PC-9 (cell line): ENCODE measurements around the gene FUT8. TPM values are rescaled to one million over a fixed set of nuclear protein-coding genes. Genes with fewer than 3 reads are reported as not detected.

Experiments
- BruUV-seq: library from RNA; stranded (reverse); fragments of 400-500 nt; replicated peaks from 2 replicates; lab custom pipeline; 2021; lab: Mats Ljungman, UMichigan
- CTCF ChIA-PET: fragments of 300-600 bp; sonication (Branson Sonifier 250); formaldehyde crosslinking; loops from one replicate; lab custom pipeline; 2022; ENCODE audit warnings: antibody characterized with exemption; lab: Charles Lee
- POLR2A ChIA-PET: fragments of 300-600 bp; sonication (Branson Sonifier 250); formaldehyde crosslinking; loops from one replicate; lab custom pipeline; 2022; ENCODE audit warnings: antibody characterized with exemption; ENCODE audit not compliant: unreplicated experiment; lab: Charles Lee
- DNase-seq, 2 experiments: peaks; one replicate each; pipeline versions ENCODE4 v3.0.0 to v3.0.0-alpha.2; 2015 to 2022; ENCODE audit warnings: mixed read lengths in 1 of 2
- H2AFZ ChIP-seq: fragments of 200-600 bp; sonication (generic); 2 replicates; pipeline ENCODE4 v1.8.1; 2017; ENCODE audit warnings: antibody characterized with exemption
- H3F3A ChIP-seq: fragments of 200-600 bp; sonication (generic); 2 replicates; pipeline ENCODE4 v1.8.1; 2017; ENCODE audit warnings: antibody characterized with exemption, mild to moderate bottlenecking, low read depth; ENCODE audit not compliant: insufficient read depth
- H3K27ac ChIP-seq: fragments of 200-600 bp; sonication (generic); 2 replicates; pipeline ENCODE4 v1.6.1; 2016; ENCODE audit warnings: mixed run types
- H3K27me3 ChIP-seq: fragments of 200-600 bp; sonication (generic); 2 replicates; pipeline ENCODE4 v1.6.1; 2016; ENCODE audit warnings: low read depth, mixed run types; ENCODE audit not compliant: insufficient read depth
- H3K36me3 ChIP-seq: fragments of 200-600 bp; sonication (generic); 2 replicates; pipeline ENCODE4 v1.6.1; 2016; ENCODE audit warnings: low read depth, mixed run types
- H3K4me1 ChIP-seq: fragments of 200-600 bp; sonication (generic); replicated peaks from 2 replicates; pipeline ENCODE4 v1.6.1; 2016; ENCODE audit warnings: mixed run types; ENCODE audit not compliant: insufficient read depth
- H3K4me2 ChIP-seq: fragments of 200-600 bp; sonication (generic); 2 replicates; pipeline ENCODE4 v1.6.1; 2017; ENCODE audit warnings: mixed run types
- H3K4me3 ChIP-seq: fragments of 200-600 bp; sonication (generic); 2 replicates; pipeline ENCODE4 v1.6.1; 2016; ENCODE audit warnings: mixed run types
- H3K79me2 ChIP-seq: fragments of 200-600 bp; sonication (generic); 2 replicates; pipeline ENCODE4 v1.6.1; 2017; ENCODE audit warnings: low read depth, mixed run types
- H3K9me2 ChIP-seq: fragments of 200-600 bp; sonication (generic); 2 replicates; pipeline ENCODE4 v1.8.1; 2017; ENCODE audit warnings: mild to moderate bottlenecking; ENCODE audit not compliant: insufficient read depth
- H3K9me3 ChIP-seq: fragments of 200-600 bp; sonication (generic); 2 replicates; pipeline ENCODE4 v1.8.1; 2016; ENCODE audit warnings: low read depth; ENCODE audit not compliant: insufficient read depth
- H4K20me1 ChIP-seq: fragments of 200-600 bp; sonication (generic); 2 replicates; pipeline ENCODE4 v1.8.1; 2017; ENCODE audit not compliant: insufficient read depth
- CTCF ChIP-seq: fragments of 200-600 bp; sonication (generic); conservative IDR thresholded peaks from 2 replicates; pipeline ENCODE4 v1.6.1; 2017; ENCODE audit warnings: mixed run types, antibody characterized with exemption, mild to moderate bottlenecking, moderate library complexity
- EZH2 ChIP-seq: fragments of 200-600 bp; sonication (generic); IDR thresholded peaks from 2 replicates; pipeline ENCODE4 v1.8.0; 2017; ENCODE audit warnings: antibody characterized with exemption, low read depth
- intact Hi-C: fragments of 100-400 bp; cut with micrococcal nuclease; formaldehyde crosslinking; loops from one replicate; pipeline ENCODE4 v1.10.0; 2022; ENCODE audit not compliant: unreplicated experiment
- total RNA-seq: library from RNA; stranded (reverse); gene quantifications from 2 replicates; pipeline ENCODE4 v1.2.3, GENCODE V29; 2021

The FUT8 gene
- total RNA-seq, 1 experiment from 2014 or later: 134 TPM

GRCh38 chr14:65478017-65478416 lies 65.5 kb downstream of the FUT8 start:
- H3K4me2 ChIP-seq: no peak overlapping the region
- H3F3A ChIP-seq: peaks cover 36% of the 10 kb centered on the region
- no peaks in the 10 kb centered on the region; the same call in 1 of the 2 replicates for H3K9me2 ChIP-seq
- DNase-seq: no peak
- TF ChIP-seq CTCF: no peak
- H3K36me3 ChIP-seq: peaks cover 19% of the 10 kb centered on the region; the same call in 1 of the 2 replicates
- H3K4me1 ChIP-seq: peaks cover 13% of the 10 kb centered on the region
- peaks cover 96% of the 10 kb centered on the region for H3K79me2 ChIP-seq
- intact Hi-C loops: no loop called here
- ChIA-PET POLR2A (no interaction called here), CTCF (no interaction called here)
- H3K9me3 ChIP-seq: no peaks in the 10 kb centered on the region
- no peak overlapping the region for H3K4me3 ChIP-seq
- BruUV-seq: no TSS peak
- H2AFZ ChIP-seq: no peak overlapping the region
- H4K20me1 ChIP-seq: peaks cover 7% of the 10 kb centered on the region
- peak overlapping the region; percentile 16; the same call in 1 of the 2 replicates for H3K27ac ChIP-seq
- no peaks in the 10 kb centered on the region for H3K27me3 ChIP-seq

- H3K4me1 ChIP-seq: peaks cover 19% of the 10 kb centered on the region
- peaks cover 7% of the 10 kb centered on the region; the same call in 1 of the 2 replicates for H4K20me1 ChIP-seq
- no peaks in the 10 kb centered on the region for H3K27me3 ChIP-seq
- CTCF ChIA-PET: no interaction called here
- no peaks in the 10 kb centered on the region for H3K9me3 ChIP-seq
- no peak for TF ChIP-seq EZH2
- TF ChIP-seq CTCF: no peak
- no peak overlapping the region for H3K4me3 ChIP-seq
- peaks cover 18% of the 10 kb centered on the region; the same call in 1 of the 2 replicates for H3K36me3 ChIP-seq
- no peak overlapping the region for H2AFZ ChIP-seq
- BruUV-seq: no TSS peak
- intact Hi-C loops: no loop called here
- peak overlapping the region; percentile 16; the same call in 1 of the 2 replicates for H3K27ac ChIP-seq
- no peaks in the 10 kb centered on the region; the same call in 1 of the 2 replicates for H3K9me2 ChIP-seq
- no peak for DNase-seq
- peaks cover 36% of the 10 kb centered on the region for H3F3A ChIP-seq
- H3K4me2 ChIP-seq: no peak overlapping the region
- POLR2A ChIA-PET: no interaction called here
- H3K79me2 ChIP-seq: peaks cover 95% of the 10 kb centered on the region
Measured at GRCh38 chr14:65478596-65478995, 66.1 kb downstream of the FUT8 start.

- ChIA-PET CTCF (no interaction called here), POLR2A (no interaction called here)
- TF ChIP-seq CTCF (no peak), EZH2 (no peak)
- peaks cover 98% of the 10 kb centered on the region for H3K79me2 ChIP-seq
- peaks cover 14% of the 10 kb centered on the region; the same call in 1 of the 2 replicates for H3K36me3 ChIP-seq
- peaks cover 40% of the 10 kb centered on the region for H3F3A ChIP-seq
- no peak overlapping the region for H3K4me3 ChIP-seq
- no peaks in the 10 kb centered on the region; the same call in 1 of the 2 replicates for H3K9me2 ChIP-seq
- peaks cover 26% of the 10 kb centered on the region for H3K4me1 ChIP-seq
- 0 out of 2 replicates have a peak overlapping the region, but pooled peaks have one; percentile 1 for H3K27ac ChIP-seq
- no peaks in the 10 kb centered on the region for H3K9me3 ChIP-seq
- no TSS peak for BruUV-seq
- H2AFZ ChIP-seq: no peak overlapping the region
- intact Hi-C loops: no loop called here
- H3K27me3 ChIP-seq: no peaks in the 10 kb centered on the region
- peaks cover 7% of the 10 kb centered on the region; the same call in 1 of the 2 replicates for H4K20me1 ChIP-seq
- no peak overlapping the region for H3K4me2 ChIP-seq
- DNase-seq: no peak
Measured at GRCh38 chr14:65479386-65479785, 66.9 kb downstream of the FUT8 start.
